Measurements from ENCODE around the gene PLCD1.

PLCD1 gene

GRCh38 chr3:38046821-38047220 is 17.4 kb upstream of the PLCD1 start:
- DNase-seq (ENCODE audit: low spot score) = no peak
- TF ChIP-seq CTCF (IDR thresholded peaks at IDR 0.05; ENCODE audit: borderline replicate concordance, control extremely low read depth, extremely low read depth, insufficient read depth, missing control alignments) = no peak
- in situ Hi-C loops (cut with MboI; ENCODE audit: low sequenced_read_pairs, unreplicated experiment) = no loop called here

GRCh38 chr3:38046027-38046426 is 16.6 kb upstream of the PLCD1 start:
- DNase-seq (ENCODE audit: low spot score) = no peak
- in situ Hi-C loops (cut with MboI; ENCODE audit: low sequenced_read_pairs, unreplicated experiment) = no loop called here
- TF ChIP-seq CTCF (IDR thresholded peaks at IDR 0.05; ENCODE audit: borderline replicate concordance, control extremely low read depth, extremely low read depth, insufficient read depth, missing control alignments) = no peak

GRCh38 chr3:38043486-38043885 is 14.0 kb upstream of the PLCD1 start:
- no peak for DNase-seq (ENCODE audit: low spot score)
- in situ Hi-C loops (cut with MboI; ENCODE audit: low sequenced_read_pairs, unreplicated experiment) = no loop called here

GRCh38 chr3:38040401-38040800 is 11.0 kb upstream of the PLCD1 start:
- in situ Hi-C loops (cut with MboI; ENCODE audit: low sequenced_read_pairs, unreplicated experiment) = no loop called here
- DNase-seq (ENCODE audit: low spot score) = no peak
- TF ChIP-seq CTCF (IDR thresholded peaks at IDR 0.05; ENCODE audit: borderline replicate concordance, control extremely low read depth, extremely low read depth, insufficient read depth, missing control alignments) = no peak

More at GRCh38 chr3:38043486-38043885, 14.0 kb upstream of the PLCD1 start:
- no peak for TF ChIP-seq CTCF (IDR thresholded peaks at IDR 0.05; ENCODE audit: borderline replicate concordance, control extremely low read depth, extremely low read depth, insufficient read depth, missing control alignments)

GRCh38 chr3:38039899-38040261 is 10.4 kb upstream of the PLCD1 start:
- DNase-seq (ENCODE audit: low spot score) = peak; percentile 66
- TF ChIP-seq CTCF (IDR thresholded peaks at IDR 0.05; ENCODE audit: borderline replicate concordance, control extremely low read depth, extremely low read depth, insufficient read depth, missing control alignments) = peak; percentile 20
- in situ Hi-C loops (cut with MboI; ENCODE audit: low sequenced_read_pairs, unreplicated experiment) = no loop called here

- peak; percentile 88 for DNase-seq (ENCODE audit: low spot score)
- peak; percentile 1 for TF ChIP-seq CTCF (IDR thresholded peaks at IDR 0.05; ENCODE audit: borderline replicate concordance, control extremely low read depth, extremely low read depth, insufficient read depth, missing control alignments)
- in situ Hi-C loops (cut with MboI; ENCODE audit: low sequenced_read_pairs, unreplicated experiment) = no loop called here
Observed at GRCh38 chr3:38039101-38039898, 9.9 kb upstream of the PLCD1 start, which contains the start of gene DLEC1. Gene DLEC1 (plus strand): TSS chr3:38039208. CDS start chr3:38039226, 18 bp downstream.

Measured in GM13976 (cell line).